ENCODE results near the gene KHDC1L. TPM values are rescaled to one million over a fixed set of nuclear protein-coding genes. Genes with fewer than 3 reads are reported as not detected.
A peak's percentile ranks its signal among the peaks of the same experiment; 100 is the strongest.
"Not testable (repeated sequence)": the region's sequence is repeated elsewhere in the genome, so short reads cannot be mapped to it uniquely, and the experiment has no call there.

Gene KHDC1L, protein sequence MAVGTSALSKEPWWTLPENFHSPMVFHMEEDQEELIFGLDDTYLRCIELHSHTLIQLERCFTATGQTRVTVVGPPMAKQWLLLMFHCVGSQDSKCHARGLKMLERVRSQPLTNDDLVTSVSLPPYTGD
- total RNA-seq (not detected), polyA plus RNA-seq (under 1 TPM in 1 of 3 donors, not detected in 2; 0.23 TPM)
- long read RNA-seq, donor 1: 0 reads
- long read RNA-seq, donor 2: 0 reads
- long read RNA-seq, donor 3: 0 reads
- long read RNA-seq, donor 4: 0 reads
- long read RNA-seq, donor 5: 0 reads
- long read RNA-seq, donor 6: 0 reads
- long read RNA-seq, donor 7: 0 reads
- long read RNA-seq, donor 8: 0 reads
- long read RNA-seq, donor 9: 0 reads
- long read RNA-seq, donor 10: 0 reads

DNA sequence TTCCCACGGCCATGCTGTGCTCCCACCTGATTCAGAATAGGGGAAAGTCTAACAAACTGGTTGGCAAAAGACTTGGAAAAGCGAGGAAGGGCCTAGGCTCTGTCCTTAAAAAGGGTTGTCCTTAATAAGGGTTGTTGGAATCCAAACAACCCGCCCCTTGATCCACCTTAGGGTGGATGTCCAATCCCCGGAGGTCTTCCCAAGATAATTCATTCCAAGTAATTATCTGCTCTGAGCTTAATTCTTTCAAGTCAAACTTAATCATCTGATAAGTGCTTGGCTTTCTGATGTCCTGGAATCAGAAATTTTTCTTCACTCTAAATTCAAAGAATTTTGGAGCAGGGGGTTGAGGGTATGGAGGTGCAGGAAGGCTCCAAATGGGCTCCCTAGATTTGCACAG lies at the start of gene KHDC1L:
Gene KHDC1L (minus strand): TSS at position 101 of the 400 bp plus-strand sequence. CDS start 88 bp downstream, at position 13.
- WGBS, 5 donors: 80 to 95% (median 90%) methylated on average over 4 of the region's 4 CpGs

DNA sequence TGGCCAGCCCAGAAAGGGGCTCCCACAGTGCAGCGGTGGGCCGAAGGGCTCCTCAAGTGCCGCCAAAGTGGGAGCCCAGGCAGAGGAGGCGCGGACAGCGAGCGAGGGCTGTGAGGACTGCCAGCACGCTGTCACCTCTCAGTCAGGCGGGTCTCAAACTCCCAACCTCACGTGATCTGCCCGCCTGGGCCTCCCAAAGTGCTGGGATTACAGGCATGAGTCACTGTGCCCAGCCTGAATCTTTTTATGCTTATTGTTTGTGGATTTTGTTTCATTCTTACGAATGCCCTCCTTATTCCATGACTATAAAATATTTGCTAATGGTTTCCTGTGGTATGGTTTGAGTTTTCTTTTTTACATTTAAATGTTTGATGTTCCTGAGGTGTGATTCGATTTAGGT lies 44.0 kb upstream of the KHDC1L start:
- intact Hi-C loops (cut with DNase I; ENCODE audit: low total_unique reads); H3K4me1 ChIP-seq: not testable (repeated sequence)
- WGBS, 5 donors: 95 to 98% (median 97%) methylated on average over 11 to 13 of the region's 13 CpGs

More for the DNA sequence above, at the start of gene KHDC1L:
- no peak within 1 kb of the TSS for H3K27ac ChIP-seq
- no peaks in the 10 kb centered on the region for H3K27me3 ChIP-seq
- H3K4me1 ChIP-seq: no peaks in the 10 kb centered on the region
- no peak within 1 kb of the TSS for H3K4me3 ChIP-seq
- H3K9me3 ChIP-seq: no peaks in the 10 kb centered on the region
- DNase-seq: no peak
- H3K36me3 ChIP-seq: no peaks in the 10 kb centered on the region
- TF ChIP-seq POLR2AphosphoS5 (IDR thresholded peaks at IDR 0.05) (no peak), EP300 (IDR thresholded peaks at IDR 0.05) (no peak), POLR2A (IDR thresholded peaks at IDR 0.05) (no peak)
- TF ChIP-seq, protein P1, sequence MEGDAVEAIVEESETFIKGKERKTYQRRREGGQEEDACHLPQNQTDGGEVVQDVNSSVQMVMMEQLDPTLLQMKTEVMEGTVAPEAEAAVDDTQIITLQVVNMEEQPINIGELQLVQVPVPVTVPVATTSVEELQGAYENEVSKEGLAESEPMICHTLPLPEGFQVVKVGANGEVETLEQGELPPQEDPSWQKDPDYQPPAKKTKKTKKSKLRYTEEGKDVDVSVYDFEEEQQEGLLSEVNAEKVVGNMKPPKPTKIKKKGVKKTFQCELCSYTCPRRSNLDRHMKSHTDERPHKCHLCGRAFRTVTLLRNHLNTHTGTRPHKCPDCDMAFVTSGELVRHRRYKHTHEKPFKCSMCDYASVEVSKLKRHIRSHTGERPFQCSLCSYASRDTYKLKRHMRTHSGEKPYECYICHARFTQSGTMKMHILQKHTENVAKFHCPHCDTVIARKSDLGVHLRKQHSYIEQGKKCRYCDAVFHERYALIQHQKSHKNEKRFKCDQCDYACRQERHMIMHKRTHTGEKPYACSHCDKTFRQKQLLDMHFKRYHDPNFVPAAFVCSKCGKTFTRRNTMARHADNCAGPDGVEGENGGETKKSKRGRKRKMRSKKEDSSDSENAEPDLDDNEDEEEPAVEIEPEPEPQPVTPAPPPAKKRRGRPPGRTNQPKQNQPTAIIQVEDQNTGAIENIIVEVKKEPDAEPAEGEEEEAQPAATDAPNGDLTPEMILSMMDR (IDR thresholded peaks at IDR 0.05): no peak
- intact Hi-C loops (cut with DNase I; ENCODE audit: low total_unique reads): no loop called here

DNA sequence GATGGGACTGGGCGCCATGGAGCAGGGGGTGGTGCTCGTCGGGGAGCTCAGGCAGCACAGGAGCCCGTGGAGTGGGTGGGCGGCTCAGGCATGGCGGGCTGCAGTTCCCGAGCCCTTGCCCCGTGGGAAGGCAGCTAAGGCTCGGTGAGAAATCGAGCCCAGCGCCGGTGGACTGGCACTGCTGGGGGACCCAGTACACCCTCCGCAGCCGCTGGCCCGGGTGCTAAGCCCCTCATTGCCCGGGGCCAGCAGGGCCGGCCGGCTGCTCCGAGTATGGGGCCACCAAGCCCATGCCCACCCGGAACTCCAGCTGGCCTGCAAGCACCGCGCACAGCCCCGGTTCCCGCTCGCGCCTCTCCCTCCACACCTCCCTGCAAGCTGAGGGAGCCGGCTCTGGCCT lies 43.6 kb upstream of the KHDC1L start:
- H3K4me1 ChIP-seq; H3K4me3 ChIP-seq; intact Hi-C loops (cut with DNase I; ENCODE audit: low total_unique reads); H3K9me3 ChIP-seq; DNase-seq; H3K27ac ChIP-seq; H3K27me3 ChIP-seq: not testable (repeated sequence)
- H3K36me3 ChIP-seq: peaks cover 0 to 38% (median 20%) of the 10 kb centered on the region in 4 donors
- WGBS, 5 donors: 95 to 100% (median 97%) methylated on average over 9 to 26 of the region's 27 CpGs

More for the DNA sequence above, 44.0 kb upstream of the KHDC1L start:
- not testable (repeated sequence) for H3K27me3 ChIP-seq, H3K4me3 ChIP-seq, DNase-seq, H3K27ac ChIP-seq, H3K9me3 ChIP-seq
- peaks cover 0 to 42% (median 23%) of the 10 kb centered on the region in 4 donors for H3K36me3 ChIP-seq

DNA sequence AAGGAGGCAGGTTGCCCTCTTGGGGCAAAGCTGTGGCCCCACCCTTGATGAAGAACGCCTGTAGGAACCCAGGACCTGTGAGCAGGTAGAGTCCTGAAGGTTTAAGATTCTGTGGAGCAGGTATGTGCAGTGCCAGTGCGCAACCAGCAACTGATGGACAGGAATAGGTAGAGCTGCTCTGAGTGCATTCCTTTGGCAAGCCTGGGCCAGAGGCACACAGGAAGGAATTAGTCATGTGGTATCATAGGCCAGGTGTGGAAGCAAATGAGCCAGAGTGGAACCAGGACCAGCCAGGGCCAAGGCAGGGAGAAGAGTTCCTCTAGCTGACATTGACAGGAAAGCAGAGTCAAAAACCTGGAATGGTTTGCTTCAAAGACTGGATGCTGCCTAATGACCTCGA lies 39.1 kb upstream of the KHDC1L start:
- Histone ChIP-seq H3K4me3 (no peak overlapping the region), H3K36me3 (peaks cover 0 to 11% (median 4%) of the 10 kb centered on the region in 4 donors), H3K9me3 (no peaks in the 10 kb centered on the region), H3K4me1 (peaks cover 0 to 26% (median 20%) of the 10 kb centered on the region in 4 donors), H3K27ac (no peak overlapping the region), H3K27me3 (no peaks in the 10 kb centered on the region)
- DNase-seq: peak in 1 of 2 donors; percentile 29
- TF ChIP-seq, protein P1 (IDR thresholded peaks at IDR 0.05): no peak
- TF ChIP-seq POLR2A (IDR thresholded peaks at IDR 0.05): no peak
- intact Hi-C loops (cut with DNase I; ENCODE audit: low total_unique reads): no loop called here
- 84 to 93% (median 88%) methylated on average over 3 of the region's 3 CpGs for WGBS, 5 donors

DNA sequence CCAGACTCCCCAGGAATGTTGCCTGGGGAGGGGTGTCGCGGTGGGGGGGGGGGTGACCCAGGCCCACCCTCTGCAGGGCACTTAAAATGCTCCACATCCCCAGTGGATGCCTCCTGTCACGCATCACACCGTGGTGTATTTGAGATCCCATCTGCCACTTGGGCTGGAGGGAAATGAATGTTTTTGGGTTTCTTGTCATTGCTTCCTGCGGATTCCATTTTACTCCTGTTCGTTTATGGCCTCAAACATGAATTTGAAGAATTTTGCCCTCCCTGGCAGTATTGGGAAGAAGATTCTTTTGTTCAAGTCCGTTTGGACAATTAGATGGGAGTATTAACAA lies 38.2 kb upstream of the KHDC1L start:
- no peaks in the 10 kb centered on the region for H3K9me3 ChIP-seq
- H3K36me3 ChIP-seq: peaks cover 0 to 7% (median 3%) of the 10 kb centered on the region in 4 donors
- TF ChIP-seq, protein P1 (IDR thresholded peaks at IDR 0.05): no peak
- no peak for TF ChIP-seq EP300 (IDR thresholded peaks at IDR 0.05)
- TF ChIP-seq POLR2AphosphoS5 (IDR thresholded peaks at IDR 0.05): no peak
- no peak for TF ChIP-seq POLR2A (IDR thresholded peaks at IDR 0.05)
- intact Hi-C loops (cut with DNase I; ENCODE audit: low total_unique reads): no loop called here
- peak overlapping the region in 4 of 5 donors; percentile 52 to 81 (median 70) for H3K27ac ChIP-seq
- peaks cover 0 to 26% (median 20%) of the 10 kb centered on the region in 4 donors for H3K4me1 ChIP-seq
- WGBS, 5 donors: 31 to 43% (median 37%) methylated on average over 7 of the region's 7 CpGs
- H3K4me3 ChIP-seq: peak overlapping the region; percentile 69 to 77 (median 73)
- H3K27me3 ChIP-seq: no peaks in the 10 kb centered on the region
- no peak for DNase-seq
